Measurements from ENCODE around the gene HAUS8. TPM values are rescaled to one million over a fixed set of nuclear protein-coding genes. Genes with fewer than 3 reads are reported as not detected.
"Not testable (repeated sequence)": the region's sequence is repeated elsewhere in the genome, so short reads cannot be mapped to it uniquely, and the experiment has no call there.

HAUS8 gene
- total RNA-seq, 1 donor from 2014 or later: 4.5 TPM

DNA sequence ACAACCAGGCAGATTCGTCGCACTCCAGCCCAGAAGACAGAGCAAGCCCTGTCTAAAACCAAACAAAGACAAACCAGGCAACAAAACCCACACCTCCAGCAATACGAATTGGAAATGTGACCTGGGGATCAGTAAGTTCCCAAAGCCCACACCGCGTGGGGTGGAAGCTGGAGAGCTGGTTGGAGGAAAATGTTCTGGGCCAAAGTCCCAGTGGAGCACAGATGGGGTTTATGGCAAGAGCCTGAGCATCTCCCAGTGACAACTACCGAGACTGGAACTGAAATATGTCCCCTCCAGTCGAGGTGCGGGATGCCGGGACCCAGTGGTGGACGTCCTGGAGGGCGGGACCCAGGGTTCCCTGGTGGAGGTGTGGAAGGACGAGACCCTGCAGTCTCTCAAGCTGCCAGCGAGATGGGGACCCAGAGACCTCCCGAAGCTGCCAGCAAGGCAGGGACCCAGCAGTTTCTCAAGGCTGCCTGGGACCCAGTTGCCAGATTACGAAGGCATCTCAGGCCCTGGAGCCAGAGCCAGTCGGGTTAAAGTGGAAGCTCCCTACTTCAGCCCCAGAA is 26.3 kb downstream of the HAUS8 start:
- intact Hi-C loops (cut with DNase I): no loop called here
- DNase-seq: no peak
- ATAC-seq (ENCODE audit: poor library complexity): no peak

DNA sequence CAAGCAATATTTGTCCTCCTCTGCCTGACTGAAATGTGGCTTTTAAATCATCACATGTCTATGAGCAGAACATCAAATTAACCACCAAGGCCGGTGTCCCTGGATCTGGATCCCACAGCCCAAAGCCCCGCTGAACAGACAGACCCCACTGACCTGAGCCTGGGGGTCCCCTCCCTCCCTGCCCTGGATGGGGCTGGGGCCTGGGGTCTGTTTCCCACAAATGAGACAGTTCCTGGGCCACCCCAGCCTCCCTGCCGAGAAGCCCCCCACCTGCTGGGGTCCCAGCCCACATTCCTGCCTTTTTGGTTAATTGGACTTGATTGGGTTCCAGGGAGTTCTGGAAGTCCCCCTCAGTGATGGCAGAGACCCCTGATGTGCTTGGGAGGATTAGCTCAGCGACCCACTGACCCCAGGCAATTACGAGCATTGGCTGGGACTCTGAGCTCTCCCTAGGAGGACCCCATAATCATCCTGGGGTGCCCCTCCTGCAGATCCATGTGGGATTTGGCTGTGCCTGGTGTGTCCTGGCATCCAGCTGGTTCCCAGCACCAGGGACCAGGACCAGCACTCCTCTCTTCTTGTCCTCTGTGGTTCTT is 29.2 kb downstream of the HAUS8 start:
- ATAC-seq (ENCODE audit: poor library complexity) (no peak), DNase-seq (no peak)
- intact Hi-C loops (cut with DNase I): no loop called here

DNA sequence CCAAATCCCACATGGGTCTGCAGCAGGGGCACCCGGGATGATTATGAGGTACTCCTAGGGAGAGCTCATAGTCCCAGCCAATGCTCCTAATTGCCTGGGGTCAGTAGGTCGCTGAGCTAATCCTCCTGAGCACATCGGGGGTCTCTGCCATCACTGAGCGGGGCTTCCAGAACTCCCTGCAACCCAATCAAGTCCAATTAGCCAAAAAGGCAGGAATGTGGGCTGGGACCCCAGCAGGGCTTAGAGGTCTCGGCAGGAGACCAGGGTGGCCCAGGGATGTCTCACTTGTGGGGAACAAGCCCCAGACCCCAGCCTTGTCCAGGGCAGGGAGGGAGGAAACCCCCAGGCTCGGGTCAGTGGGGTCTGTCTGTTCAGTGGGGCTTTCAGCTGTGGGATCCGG is 31.5 kb downstream of the HAUS8 start:
- ATAC-seq (ENCODE audit: poor library complexity) (no peak), DNase-seq (no peak)
- intact Hi-C loops (cut with DNase I): no loop called here

DNA sequence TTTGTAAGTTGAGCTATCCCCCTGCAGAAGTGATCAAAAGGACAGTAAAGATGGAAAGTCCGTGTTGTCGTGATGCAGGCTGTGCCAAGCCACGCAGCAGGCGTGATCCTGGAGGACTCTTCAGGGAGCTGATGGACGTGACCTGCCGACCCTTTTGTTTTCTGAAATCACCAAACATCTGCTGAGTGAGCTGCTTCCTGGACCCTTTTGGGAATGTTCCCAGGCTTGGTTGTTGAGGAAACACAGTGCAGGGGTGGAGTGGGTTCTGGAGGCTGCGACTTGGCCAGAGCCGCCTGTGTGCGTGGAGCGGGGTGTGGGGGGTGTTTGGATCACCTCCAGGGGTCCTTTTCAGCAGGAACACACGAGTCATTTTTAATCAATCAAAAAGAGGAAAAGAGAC is 33.3 kb downstream of the HAUS8 start:
- intact Hi-C loops (cut with DNase I): no loop called here
- peak; percentile 61 for ATAC-seq (ENCODE audit: poor library complexity)
- DNase-seq: peak; percentile 65

DNA sequence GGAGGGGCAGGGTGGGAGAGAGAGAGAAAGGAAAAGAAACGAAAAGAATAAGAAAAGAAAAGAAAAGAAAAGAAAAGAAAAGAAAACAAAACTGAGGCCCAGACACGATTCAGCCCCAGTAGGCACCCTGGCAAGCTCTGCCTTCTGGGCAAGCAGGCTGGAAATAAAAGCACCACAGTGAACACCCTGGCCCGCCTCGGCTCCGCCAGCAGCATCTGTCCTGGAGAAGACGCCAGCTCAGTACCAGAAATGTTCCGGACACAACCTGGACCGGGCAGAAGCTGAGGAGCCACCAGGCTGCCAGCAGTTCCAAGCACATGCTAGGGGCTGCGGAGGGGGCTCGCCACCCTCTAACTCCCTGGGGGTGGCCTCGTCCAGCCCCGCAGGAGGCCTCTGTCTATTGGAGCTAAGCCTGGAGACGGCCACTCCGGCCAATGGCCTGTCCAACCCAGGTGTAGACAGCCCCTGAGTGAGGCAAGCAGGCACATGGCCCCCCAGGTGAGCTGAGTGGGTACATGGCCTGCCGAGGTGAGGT is 37.2 kb downstream of the HAUS8 start:
- intact Hi-C loops (cut with DNase I): no loop called here

DNA sequence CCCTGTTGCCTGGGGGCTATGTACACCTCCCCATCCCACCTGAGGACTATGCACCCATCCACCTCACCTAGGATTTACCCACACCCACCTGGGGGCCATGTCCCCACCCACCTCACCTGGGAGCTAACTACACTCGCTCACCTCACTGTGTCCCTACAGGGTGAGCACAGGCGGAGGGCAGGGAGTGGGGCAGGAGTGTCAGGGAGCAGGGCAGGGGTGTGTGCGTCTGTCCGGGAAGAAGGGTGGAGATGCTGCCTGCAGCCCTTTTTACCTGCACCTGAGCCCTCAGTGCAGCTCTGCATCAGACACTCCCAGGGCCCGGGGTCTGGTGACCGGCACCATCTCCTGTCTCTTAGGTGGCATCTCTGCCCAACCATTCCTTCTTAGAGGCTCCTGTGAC is 38.1 kb downstream of the HAUS8 start:
- DNase-seq (no peak), ATAC-seq (ENCODE audit: poor library complexity) (no peak)
- intact Hi-C loops (cut with DNase I): no loop called here

More for the DNA sequence above, 37.2 kb downstream of the HAUS8 start:
- no peak for ATAC-seq (ENCODE audit: poor library complexity)
- DNase-seq: no peak

DNA sequence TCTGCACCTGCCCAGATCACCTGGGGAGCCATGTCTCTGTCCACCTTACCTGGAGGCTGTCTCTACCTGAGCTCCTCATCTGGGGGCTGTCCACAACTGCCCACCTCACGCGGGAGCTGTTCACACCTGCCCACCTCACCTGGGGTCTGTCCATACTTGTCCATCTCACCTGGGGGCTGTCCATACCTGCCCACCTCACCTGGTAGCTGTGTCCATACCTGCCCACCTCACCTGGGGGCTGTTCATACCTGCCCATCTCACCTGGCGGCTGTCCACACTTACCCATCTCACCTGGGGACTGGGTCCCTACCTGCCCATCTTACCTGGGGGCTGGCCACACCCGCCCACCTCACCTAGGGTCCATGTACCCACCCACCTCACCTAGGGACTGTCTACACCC is 38.6 kb downstream of the HAUS8 start:
- ATAC-seq (ENCODE audit: poor library complexity) (no peak), DNase-seq (no peak)
- intact Hi-C loops (cut with DNase I): no loop called here

DNA sequence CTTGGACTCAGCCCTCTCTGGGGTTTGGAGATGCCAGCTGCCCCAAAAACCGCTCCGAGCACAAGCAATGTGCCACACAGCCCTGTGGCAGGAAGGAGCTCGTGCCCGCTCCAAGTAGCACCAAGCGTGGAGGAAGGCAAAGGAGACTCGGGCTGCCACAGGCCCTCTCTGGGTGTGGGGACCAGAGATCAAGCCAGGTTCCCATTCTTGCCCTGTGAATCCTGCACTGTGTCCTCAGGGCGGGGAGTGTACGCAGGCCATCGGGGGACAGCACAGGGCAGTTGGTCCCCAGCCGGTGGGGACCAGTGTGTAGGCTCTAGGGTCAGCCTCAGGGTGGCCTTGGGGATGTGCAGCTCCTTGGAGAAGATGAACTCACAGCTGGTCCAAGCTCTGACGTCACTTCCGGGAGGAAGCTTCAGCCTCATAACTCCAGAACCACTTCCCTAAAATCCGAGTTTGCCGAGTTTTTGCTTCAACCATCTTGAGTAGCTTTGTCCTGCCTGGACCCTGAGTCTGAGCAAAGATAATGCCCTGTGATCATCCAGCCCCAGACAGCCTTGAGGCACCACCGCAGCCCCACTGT is 39.3 kb downstream of the HAUS8 start:
- intact Hi-C loops (cut with DNase I): no loop called here
- DNase-seq (peak; percentile 55), ATAC-seq (ENCODE audit: poor library complexity) (no peak)

DNA sequence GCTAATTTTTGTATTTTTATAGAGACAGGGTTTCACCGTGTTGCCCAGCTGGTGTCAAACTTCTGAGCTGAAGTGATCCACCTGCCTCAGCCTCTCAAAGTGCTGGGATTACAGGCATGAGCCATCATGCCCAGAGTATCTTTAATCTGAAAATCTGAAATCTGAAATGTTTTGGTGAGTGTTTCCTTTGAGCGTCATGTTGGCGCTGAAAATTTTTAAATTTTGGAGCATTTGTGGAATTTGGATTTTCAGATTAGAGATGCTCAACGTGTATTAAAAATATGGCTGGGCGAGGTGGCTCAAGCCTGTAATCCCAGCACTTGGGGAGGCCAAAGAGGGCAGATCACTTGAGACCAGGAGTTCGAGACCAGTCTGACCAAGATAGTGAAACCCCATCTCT is 43.5 kb downstream of the HAUS8 start:
- no peak for DNase-seq
- intact Hi-C loops (cut with DNase I): no loop called here
- no peak for ATAC-seq (ENCODE audit: poor library complexity)

DNA sequence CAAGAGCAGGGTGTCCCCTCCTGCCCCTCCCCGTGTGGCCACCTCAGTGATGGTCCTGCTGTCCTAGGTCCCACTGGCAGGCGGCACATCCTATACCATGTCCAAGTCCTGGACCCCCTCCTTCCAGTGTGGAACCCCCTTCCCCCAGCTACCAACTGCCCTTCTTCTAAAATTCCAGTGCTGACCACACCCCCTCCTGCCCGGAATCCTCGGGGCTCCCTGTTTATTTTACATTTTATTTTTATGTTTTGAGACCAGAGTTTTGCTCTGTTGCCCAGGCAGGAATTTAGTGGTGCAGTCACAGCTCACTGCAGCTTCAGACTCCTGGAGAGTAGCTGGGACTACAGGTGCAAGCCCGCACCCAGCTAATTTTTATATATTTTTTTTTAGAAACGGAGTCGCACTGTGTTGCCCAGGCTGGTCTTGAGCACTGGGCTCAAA is 47.7 kb downstream of the HAUS8 start:
- DNase-seq: no peak
- no peak for ATAC-seq (ENCODE audit: poor library complexity)
- intact Hi-C loops (cut with DNase I): no loop called here

DNA sequence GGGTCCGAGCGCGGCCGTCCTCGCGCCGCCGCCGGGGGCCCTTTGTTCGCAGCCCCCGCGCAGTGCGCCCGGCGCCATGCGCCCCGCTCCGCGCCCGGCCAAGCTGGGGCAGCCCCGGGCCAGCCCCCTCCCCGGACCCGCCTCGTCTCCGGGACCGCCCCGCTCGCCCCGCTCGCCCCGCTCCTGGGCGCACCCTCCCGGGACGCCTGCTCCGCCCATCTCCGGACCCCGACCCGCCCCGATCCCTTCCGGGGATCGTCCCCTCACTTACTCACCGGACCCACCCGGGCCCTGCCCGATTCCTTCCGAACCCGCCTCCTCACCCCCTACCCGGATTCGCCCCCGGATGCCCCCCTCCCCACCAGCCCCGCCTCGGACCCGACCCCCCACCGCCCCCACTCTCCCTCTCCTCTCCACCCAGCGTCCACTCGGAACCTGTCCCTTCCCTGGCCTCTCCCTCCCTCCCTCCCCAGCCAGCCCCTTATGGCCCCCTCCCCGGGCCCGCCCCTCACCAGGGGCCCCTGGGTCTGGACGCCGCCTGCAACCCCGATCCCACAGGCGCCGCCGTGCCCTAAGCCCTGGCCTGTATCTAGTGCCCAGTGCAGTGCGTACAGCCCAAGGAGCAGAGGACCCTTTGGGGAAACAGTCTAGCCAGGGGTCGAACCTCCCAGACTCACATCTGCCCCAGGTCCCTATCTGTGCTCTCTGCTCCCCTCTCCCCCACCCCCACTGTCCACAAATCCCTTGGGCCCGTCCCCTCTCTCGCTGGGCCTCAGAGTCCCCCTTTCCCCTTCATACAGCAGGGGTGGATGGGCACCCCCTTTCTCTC is 48.3 kb downstream of the HAUS8 start, which contains the start of gene CPAMD8:
Gene CPAMD8 (minus strand): TSS at position 105 of the 829 bp plus-strand sequence. CDS start 168 bp downstream, outside the sequence.
- DNase-seq (no peak), ATAC-seq (ENCODE audit: poor library complexity) (no peak)
- intact Hi-C loops (cut with DNase I): no loop called here

DNA sequence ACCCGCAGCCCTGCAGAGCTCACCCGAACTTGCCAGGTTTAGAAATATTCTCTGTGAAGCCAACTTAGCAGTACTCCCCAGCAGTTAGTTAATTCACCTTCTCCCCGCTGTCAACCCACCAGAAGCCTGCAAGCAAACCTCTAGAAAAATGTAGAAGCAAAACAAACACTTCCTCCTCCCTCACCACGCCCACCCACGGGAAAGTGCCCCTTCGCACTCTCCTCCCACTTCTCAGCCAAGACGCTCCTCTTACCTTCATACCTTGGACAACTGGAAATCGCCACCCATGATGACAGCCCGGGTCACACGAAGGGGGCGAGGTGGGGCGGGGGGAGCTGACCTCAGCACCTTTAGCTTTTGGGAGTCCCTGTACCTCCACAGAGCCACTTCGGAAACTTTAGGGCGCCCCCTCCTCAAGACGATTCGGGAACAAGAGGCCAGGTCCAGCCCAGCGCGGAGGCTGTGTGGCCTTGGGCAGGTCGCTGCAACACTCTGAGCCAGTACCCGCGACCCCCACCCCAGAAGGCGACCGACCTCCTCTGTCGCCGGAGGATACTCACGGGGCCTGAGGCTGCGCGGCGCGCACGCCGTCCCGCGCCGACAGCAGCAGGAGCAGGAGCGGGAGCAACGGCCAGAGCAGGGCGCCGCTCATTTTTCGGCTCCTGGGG is 49.1 kb downstream of the HAUS8 start:
- ATAC-seq (ENCODE audit: poor library complexity) (no peak), DNase-seq (no peak)
- intact Hi-C loops (cut with DNase I): no loop called here

DNA sequence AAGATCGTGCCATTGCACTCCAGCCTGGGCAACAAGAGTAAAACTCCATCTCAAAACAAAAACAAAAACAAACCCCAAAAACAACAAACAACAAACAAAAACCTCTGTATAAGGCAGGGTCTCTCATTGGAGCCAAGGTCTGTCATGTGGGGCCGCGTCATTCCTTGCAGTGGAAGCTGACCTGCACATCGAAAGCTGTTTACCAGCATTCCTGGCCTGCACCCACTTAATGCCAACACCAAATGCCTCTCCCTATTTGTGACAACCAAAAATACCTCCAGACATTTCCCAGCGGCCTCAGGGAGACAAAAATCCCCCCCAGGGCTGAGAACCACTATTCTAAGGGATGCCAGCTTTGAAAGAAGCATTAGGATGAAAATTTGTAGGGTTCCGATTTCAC is 49.9 kb downstream of the HAUS8 start:
- intact Hi-C loops (cut with DNase I): no loop called here
- DNase-seq: no peak
- no peak for ATAC-seq (ENCODE audit: poor library complexity)

DNA sequence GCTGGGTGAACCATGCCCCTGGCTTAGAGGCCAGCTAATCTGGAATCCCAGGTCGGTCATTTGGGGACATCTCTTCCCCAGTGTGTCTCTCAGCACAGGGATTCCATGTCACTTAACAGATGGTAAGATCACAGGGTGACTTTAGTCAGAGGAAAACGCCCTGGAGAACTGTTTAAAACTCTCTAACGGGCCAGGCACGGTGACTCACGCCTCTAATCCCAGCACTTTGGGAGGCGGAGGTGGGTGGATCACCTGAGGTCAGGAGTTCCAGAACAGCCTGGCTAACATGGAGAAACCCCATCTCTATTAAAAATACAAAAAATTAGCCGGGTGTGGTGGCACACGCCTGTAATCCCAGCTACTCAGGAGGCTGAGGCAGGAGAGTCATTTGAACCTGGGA is 50.3 kb downstream of the HAUS8 start:
- DNase-seq; ATAC-seq (ENCODE audit: poor library complexity); intact Hi-C loops (cut with DNase I): not testable (repeated sequence)

DNA sequence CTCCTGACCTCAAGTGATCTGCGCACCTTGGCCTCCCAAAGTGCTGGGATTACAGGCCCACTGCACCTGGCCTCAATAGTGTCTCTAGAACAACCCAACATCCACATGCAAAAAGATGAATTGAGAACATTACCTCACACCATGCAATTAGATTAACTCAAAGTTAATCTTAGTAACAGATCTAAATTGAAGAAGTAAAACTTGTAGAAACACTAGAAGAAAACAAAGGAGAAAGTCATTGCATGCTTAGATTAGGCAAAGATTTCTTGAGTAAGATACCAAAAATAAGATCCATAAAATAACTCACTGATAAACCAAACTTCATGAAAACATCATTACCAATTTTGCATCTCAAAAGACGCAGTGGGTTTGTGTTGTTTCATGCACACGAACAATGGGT is 51.4 kb downstream of the HAUS8 start:
- no peak for DNase-seq
- intact Hi-C loops (cut with DNase I): no loop called here
- ATAC-seq (ENCODE audit: poor library complexity): no peak

DNA sequence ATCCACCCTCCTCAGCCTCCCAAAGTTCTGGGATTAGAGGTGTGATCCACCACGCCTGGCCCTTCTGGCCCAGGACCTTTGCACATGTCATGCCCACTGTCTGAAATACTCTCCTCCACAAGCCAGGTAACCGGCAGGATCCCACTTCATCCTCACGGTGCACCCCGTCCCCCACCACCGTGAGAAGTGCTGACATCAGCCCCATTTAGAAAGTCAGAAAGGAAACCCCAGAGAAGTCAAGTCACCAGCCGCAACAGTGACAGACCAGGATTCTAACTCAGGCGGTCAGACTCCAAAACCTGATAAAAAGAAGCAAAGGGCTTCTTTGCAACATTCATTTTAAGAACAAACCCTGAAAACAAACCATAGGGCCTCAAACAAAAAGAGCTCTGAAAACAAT is 52.5 kb downstream of the HAUS8 start:
- DNase-seq (no peak), ATAC-seq (ENCODE audit: poor library complexity) (no peak)
- intact Hi-C loops (cut with DNase I): no loop called here

DNA sequence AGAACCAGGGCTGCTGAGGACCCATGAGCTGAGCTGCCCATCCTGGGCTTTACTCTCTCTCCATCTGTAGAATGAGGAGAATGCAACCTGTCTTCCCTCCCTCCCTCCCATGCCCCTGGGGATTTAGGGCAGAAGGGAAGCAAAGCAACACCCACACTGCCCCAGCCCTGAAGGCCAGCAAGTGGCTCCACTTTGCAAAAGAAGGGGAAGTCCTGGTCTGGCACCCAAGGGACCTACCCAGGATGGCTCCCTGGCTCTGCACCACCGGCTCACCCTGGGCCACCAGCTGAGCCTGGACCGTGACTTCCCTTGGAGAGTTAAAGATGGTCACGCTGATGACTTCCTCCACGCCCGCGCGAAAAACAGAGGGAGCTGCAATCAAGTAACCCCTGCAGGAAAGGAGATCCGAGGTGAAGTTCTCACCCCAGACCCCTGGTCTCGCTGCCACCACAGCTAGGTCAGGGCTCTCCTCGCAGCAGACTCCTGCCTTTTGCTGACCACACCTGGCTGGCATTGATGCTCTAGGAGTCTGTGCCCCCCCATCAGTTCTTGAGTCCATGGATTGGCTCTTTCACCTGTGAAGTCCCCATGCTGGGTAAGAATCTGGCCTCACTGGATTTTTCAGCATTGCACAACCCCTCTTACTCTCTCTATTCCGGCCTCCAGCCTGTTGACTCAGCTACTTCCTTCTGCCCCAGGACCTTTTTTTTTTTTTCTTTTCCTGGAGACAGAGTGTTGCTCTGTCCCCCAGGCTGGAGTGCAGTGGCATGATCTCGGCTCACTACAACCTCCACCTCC is 53.3 kb downstream of the HAUS8 start:
- no peak for DNase-seq
- ATAC-seq (ENCODE audit: poor library complexity): peak; percentile 59
- intact Hi-C loops (cut with DNase I): no loop called here

DNA sequence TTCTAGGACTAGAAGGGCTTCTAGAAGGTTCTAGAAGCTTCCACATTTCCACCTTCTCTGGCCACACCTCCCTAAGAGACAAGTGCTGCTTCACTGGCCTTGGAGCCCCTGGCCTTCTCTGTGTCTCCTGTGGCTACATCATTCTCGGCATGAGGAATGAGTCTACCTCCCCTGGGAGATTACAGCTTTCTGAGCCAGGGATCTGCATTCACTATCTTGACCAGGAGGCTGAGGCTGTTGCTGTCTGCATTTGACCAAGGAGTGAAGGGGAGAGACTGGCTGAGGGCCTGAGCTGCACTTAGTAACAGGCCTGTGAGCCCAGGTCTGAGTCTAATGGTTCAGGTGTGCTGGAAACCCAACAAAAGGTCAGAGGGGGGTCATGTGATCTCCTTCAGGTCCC is 53.9 kb downstream of the HAUS8 start:
- intact Hi-C loops (cut with DNase I): no loop called here
- no peak for ATAC-seq (ENCODE audit: poor library complexity)
- DNase-seq: no peak

All from Right ventricle myocardium superior (tissue), 1 donor.